ENCODE results near the gene NDUFV2. TPM values are rescaled to one million over a fixed set of nuclear protein-coding genes. Genes with fewer than 3 reads are reported as not detected.

Gene NDUFV2
- total RNA-seq, 4 donors from 2014 or later: 96.5 to 150 (median 110) TPM

GRCh38 chr18:9058406-9058805 lies 44.1 kb upstream of the NDUFV2 start:
- H3K36me3 ChIP-seq: no peaks in the 10 kb centered on the region
- WGBS, 2 donors: 56 to 70% methylated on average over 4 of the region's 4 CpGs
- TF ChIP-seq, protein P1, sequence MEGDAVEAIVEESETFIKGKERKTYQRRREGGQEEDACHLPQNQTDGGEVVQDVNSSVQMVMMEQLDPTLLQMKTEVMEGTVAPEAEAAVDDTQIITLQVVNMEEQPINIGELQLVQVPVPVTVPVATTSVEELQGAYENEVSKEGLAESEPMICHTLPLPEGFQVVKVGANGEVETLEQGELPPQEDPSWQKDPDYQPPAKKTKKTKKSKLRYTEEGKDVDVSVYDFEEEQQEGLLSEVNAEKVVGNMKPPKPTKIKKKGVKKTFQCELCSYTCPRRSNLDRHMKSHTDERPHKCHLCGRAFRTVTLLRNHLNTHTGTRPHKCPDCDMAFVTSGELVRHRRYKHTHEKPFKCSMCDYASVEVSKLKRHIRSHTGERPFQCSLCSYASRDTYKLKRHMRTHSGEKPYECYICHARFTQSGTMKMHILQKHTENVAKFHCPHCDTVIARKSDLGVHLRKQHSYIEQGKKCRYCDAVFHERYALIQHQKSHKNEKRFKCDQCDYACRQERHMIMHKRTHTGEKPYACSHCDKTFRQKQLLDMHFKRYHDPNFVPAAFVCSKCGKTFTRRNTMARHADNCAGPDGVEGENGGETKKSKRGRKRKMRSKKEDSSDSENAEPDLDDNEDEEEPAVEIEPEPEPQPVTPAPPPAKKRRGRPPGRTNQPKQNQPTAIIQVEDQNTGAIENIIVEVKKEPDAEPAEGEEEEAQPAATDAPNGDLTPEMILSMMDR (IDR thresholded peaks at IDR 0.05): no peak
- no peak for TF ChIP-seq POLR2A (IDR thresholded peaks at IDR 0.05)
- no peak overlapping the region for H3K27ac ChIP-seq
- H3K4me3 ChIP-seq: no peak overlapping the region
- H3K27me3 ChIP-seq: no peaks in the 10 kb centered on the region
- no peak for DNase-seq
- H3K4me1 ChIP-seq: peaks cover 0 to 22% (median 7%) of the 10 kb centered on the region in 3 donors
- H3K9me3 ChIP-seq: peaks cover 0 to 3% (median 1%) of the 10 kb centered on the region in 3 donors
- intact Hi-C loops (cut with DNase I): no loop called here

DNA sequence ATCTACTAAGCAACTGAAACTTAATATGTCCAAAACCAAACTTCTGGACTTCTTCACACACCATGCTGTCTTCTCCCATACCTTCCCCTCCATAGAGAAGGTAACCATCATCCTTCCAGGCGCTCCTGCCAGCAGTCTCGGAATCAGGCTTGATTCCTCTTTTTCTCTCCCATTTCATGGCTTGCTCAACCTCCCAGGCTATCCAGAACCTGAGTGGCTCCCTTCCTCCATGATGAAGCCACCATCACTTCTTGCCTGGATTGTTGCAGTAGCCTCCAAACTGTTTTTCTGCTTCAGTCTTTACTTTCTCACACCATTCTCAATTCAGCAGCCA lies 40.1 kb upstream of the NDUFV2 start:
- H3K36me3 ChIP-seq: no peaks in the 10 kb centered on the region
- no peaks in the 10 kb centered on the region for H3K27me3 ChIP-seq
- DNase-seq: no peak
- no peaks in the 10 kb centered on the region for H3K4me1 ChIP-seq
- H3K9me3 ChIP-seq: no peaks in the 10 kb centered on the region
- TF ChIP-seq, protein P1 (IDR thresholded peaks at IDR 0.05): no peak
- TF ChIP-seq POLR2A (IDR thresholded peaks at IDR 0.05): no peak
- WGBS, 2 donors: 79 to 93% methylated on average over 2 of the region's 2 CpGs
- intact Hi-C loops (cut with DNase I): loop anchor here (10.0 kb wide), 1 partner anchor 82 kb away; no protein-coding TSS in a partner anchor
- H3K27ac ChIP-seq: peak overlapping the region in 1 of 4 donors; percentile 25
- H3K4me3 ChIP-seq: no peak overlapping the region

DNA sequence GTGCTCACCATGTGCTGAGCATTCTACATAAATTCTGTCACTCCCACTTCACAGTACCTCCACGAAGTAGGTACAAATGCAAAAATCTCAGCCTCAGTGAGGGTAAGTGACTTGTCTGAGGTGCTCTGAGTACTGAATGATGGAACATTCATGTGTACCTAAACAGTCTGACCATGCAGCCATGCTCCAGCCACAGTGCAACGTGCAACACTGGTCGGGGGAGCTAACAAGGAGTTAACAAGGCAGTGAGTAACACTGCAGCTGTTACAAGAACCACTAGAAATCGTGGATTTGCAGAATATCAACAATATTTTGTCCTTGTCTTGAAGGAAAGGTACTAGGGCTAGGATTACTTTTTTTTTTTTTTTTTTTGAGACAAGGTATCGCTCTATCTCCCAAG lies 36.6 kb upstream of the NDUFV2 start:
- H3K27me3 ChIP-seq: no peaks in the 10 kb centered on the region
- H3K4me1 ChIP-seq: peaks cover 0 to 12% (median 9%) of the 10 kb centered on the region in 3 donors
- H3K36me3 ChIP-seq: no peaks in the 10 kb centered on the region
- intact Hi-C loops (cut with DNase I): loop anchor here (10.0 kb wide), 1 partner anchor 79 kb away; no protein-coding TSS in a partner anchor
- 65 to 79% methylated on average over 5 of the region's 5 CpGs for WGBS, 2 donors
- no peak for DNase-seq
- no peaks in the 10 kb centered on the region for H3K9me3 ChIP-seq
- TF ChIP-seq POLR2A (IDR thresholded peaks at IDR 0.05): no peak
- TF ChIP-seq, protein P1 (IDR thresholded peaks at IDR 0.05): no peak
- H3K27ac ChIP-seq: no peak overlapping the region
- H3K4me3 ChIP-seq: no peak overlapping the region

GRCh38 chr18:9066358-9066757 lies 36.1 kb upstream of the NDUFV2 start:
- WGBS, 2 donors: 77 to 88% methylated on average over 4 of the region's 4 CpGs
- TF ChIP-seq, protein P1 (IDR thresholded peaks at IDR 0.05): no peak
- no peak for TF ChIP-seq POLR2A (IDR thresholded peaks at IDR 0.05)
- H3K9me3 ChIP-seq: no peaks in the 10 kb centered on the region
- H3K4me3 ChIP-seq: no peak overlapping the region
- no peaks in the 10 kb centered on the region for H3K27me3 ChIP-seq
- intact Hi-C loops (cut with DNase I): loop anchor here (10.0 kb wide), 1 partner anchor 78 kb away; no protein-coding TSS in a partner anchor
- peaks cover 0 to 12% (median 9%) of the 10 kb centered on the region in 3 donors for H3K4me1 ChIP-seq
- H3K27ac ChIP-seq: no peak overlapping the region
- no peaks in the 10 kb centered on the region for H3K36me3 ChIP-seq
- DNase-seq: no peak

DNA sequence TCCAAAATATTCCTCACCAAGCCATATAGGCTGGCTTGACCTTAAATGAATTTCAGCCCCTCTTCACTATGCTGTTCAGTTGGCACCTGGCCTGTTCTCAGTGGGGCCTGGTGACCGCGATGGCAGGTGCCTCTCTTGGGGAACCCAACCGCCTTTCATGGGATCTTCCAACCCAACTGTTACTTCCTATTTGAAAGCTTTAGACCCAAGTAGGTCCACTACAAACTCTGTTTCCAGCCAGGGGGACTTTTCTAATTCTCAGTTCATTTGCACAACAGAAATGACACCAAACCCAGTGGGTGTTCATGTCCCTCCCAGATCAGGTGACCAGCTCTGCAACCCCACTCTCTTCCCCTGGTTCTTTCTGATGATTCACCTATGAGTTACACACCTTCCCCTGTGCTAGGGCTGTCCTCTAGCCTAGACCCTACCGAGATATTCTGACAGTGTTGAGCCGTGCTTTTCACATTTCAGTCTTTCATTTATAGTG lies 35.6 kb upstream of the NDUFV2 start:
- no peak overlapping the region for H3K4me3 ChIP-seq
- WGBS, 2 donors: 83 to 94% methylated on average over 5 of the region's 5 CpGs
- H3K9me3 ChIP-seq: no peaks in the 10 kb centered on the region
- H3K27me3 ChIP-seq: no peaks in the 10 kb centered on the region
- no peaks in the 10 kb centered on the region for H3K36me3 ChIP-seq
- intact Hi-C loops (cut with DNase I): loop anchor here (10.0 kb wide), 1 partner anchor 78 kb away; no protein-coding TSS in a partner anchor
- TF ChIP-seq POLR2A (IDR thresholded peaks at IDR 0.05): peak in 1 of 4 donors; percentile 5
- TF ChIP-seq, protein P1 (IDR thresholded peaks at IDR 0.05): no peak
- DNase-seq: no peak
- no peak overlapping the region for H3K27ac ChIP-seq
- H3K4me1 ChIP-seq: peaks cover 0 to 12% (median 9%) of the 10 kb centered on the region in 3 donors

All from esophagus squamous epithelium (tissue), 5 donors.